ENCODE data around the gene METTL13.
"Not testable (repeated sequence)": the region's sequence is repeated elsewhere in the genome, so short reads cannot be mapped to it uniquely, and the experiment has no call there.

METTL13 gene

GRCh38 chr1:171769171-171769570, 12.3 kb upstream of the METTL13 start:
- DNase-seq (ENCODE audit: low read depth in 3 of 3, low spot score in 1 of 3), result no peak

DNA sequence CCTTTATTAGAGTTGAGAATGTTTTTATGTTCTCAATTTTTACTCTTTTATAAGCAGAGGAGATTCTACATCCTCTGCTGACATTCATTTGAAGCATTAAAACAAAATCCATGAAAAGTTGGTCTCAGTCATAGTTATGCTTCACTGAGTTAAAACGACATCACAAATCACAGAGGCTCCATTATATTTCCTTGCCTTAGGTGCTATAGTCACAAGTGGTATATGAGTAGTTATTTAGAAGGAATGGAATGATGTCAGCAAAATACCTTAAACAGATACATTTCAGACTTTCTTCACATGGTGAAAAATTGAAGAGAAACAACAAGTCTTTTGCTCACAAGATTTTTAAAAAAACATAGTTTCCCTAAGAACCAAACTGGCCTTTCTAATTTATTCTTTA, 11.7 kb upstream of the METTL13 start:
- no peak for DNase-seq (ENCODE audit: low read depth in 3 of 3, low spot score in 1 of 3)

GRCh38 chr1:171772312-171772711, 9.1 kb upstream of the METTL13 start:
- DNase-seq (ENCODE audit: low read depth in 3 of 3, low spot score in 1 of 3), result no peak

DNA sequence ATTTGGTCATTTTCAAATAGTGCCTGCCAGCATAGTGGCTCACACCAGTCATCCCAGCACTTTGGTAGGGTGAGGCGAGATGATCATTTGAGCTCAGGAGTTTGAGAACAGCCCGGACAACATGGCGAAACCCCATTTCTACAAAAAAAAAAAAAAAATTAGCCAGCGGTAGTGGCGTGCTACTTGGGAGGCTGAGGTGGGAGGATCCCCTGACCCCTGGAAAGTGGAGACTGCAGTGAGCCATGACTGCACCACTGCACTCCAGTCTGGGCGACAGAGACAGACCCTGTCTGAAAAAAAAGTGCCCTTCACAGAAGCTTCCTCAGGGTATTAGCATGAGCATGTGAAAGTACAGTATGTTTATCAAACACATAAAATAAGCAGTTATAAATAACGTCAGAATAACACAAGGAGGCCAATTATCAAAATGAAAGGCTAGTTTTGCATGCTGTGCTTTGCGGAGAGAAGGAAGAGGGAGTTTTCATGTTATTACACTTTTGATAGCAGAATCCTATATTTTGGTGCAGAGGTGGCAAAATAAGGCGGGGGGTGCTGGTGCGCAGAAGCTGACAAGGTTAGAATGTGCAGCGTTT, 781 bp upstream of the METTL13 start:
- DNase-seq (ENCODE audit: low read depth in 3 of 3, low spot score in 1 of 3), result no peak

GRCh38 chr1:171783816-171784530, 2.5 kb downstream of the METTL13 start:
- no peak for DNase-seq (ENCODE audit: low read depth in 3 of 3, low spot score in 1 of 3)

DNA sequence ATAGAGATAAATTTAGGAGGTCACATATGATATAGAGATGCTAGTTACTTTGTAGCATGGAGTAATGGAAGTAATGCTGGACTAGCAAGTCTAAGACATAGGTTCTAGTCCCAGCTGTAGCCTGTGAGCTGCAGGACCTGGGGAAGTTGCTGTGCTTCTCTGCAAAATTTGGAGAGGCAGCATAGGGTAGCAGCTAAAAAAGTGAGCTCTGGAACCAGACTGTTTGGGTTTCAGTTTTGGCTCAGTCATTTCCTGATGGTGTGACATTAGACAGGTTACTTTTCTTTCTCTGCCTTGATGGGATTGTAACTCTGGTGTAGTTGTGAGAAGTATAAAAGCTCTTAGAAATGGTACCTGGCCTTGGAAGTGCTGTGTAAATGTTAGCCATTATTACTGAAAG, 3.3 kb downstream of the METTL13 start:
- no peak for DNase-seq (ENCODE audit: low read depth in 3 of 3, low spot score in 1 of 3)

DNA sequence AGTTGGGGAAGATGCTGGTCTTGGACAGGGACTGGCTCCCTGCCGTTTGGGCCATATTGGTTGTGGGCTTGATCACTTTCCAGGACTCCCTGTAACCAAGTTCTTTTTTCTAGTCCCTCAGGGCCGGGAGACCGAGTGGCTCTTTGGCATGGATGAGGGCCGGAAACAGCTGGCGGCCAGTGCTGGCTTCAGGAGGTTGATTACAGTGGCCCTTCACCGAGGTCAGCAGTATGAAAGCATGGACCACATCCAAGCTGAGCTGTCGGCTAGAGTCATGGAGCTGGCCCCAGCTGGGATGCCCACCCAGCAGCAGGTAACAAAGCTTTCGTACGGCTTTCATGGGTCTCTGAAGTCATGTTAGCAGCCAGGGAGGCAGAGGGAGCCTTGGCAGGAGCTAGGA, 4.3 kb downstream of the METTL13 start:
- no peak for DNase-seq (ENCODE audit: low read depth in 3 of 3, low spot score in 1 of 3)

GRCh38 chr1:171786534-171786933, 5.1 kb downstream of the METTL13 start:
- DNase-seq (ENCODE audit: low read depth in 3 of 3, low spot score in 1 of 3), result no peak

- no peak for DNase-seq (ENCODE audit: low read depth in 3 of 3, low spot score in 1 of 3)
Measured at GRCh38 chr1:171787686-171788480, 6.4 kb downstream of the METTL13 start.

- no peak for DNase-seq (ENCODE audit: low read depth in 3 of 3, low spot score in 1 of 3)
Measured at GRCh38 chr1:171788696-171789095, 7.2 kb downstream of the METTL13 start.

- DNase-seq (ENCODE audit: low read depth in 3 of 3, low spot score in 1 of 3), result no peak
Measured at GRCh38 chr1:171790318-171790717, 8.9 kb downstream of the METTL13 start.

DNA sequence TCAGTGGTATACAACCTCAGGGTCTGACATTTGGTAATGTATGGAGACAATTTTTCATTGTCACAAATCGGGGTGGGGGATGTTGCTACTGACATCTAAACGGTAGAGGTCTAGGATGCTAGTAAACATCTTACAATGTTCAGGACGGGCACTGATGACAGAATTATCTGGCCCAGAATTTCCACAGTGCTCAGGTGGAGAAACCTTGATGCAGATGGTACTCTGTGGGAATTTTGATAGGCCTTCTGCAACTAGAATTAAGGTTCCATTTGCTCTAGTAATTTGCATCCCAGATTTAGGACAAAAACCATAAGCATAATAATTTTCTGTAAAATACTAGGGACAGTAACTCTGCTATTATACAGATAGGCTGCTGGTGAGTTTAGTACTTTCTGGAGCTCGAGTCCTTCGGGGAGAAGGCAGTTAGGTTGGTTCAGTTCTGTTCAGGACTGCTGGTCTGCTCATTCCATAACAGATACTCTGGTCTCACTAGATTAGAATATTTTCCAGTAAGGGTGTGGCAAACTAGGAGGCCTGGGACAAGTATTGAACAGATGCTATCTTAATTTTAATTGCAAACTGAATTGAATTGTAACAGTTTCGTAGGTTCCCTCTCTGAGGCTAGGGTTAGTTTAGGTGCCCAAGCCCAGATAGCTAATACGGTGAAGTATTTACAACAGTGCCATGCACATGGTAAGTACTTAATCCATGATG, 11.4 kb downstream of the METTL13 start:
- DNase-seq (ENCODE audit: low read depth in 3 of 3, low spot score in 1 of 3), result no peak

DNA sequence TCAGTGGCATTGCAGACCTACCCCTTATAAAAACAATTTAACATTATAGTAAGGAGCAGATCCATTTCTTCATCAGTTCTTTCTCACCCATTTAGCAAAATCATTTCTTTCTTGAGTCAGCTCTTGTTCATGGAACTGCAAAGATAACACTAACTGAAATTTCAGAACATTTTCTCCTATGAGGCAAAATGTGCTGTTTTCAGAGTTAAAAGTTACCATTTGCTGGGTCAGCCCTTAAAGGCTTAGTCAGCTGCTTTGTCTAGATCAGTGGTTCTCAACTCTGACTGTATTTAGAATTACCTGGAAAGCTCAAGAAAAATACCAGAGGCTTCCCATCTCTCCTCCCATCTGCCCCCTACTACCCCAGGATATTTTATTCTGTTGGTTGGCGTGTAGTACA, 12.2 kb downstream of the METTL13 start:
- DNase-seq (ENCODE audit: low read depth in 3 of 3, low spot score in 1 of 3), result no peak

DNA sequence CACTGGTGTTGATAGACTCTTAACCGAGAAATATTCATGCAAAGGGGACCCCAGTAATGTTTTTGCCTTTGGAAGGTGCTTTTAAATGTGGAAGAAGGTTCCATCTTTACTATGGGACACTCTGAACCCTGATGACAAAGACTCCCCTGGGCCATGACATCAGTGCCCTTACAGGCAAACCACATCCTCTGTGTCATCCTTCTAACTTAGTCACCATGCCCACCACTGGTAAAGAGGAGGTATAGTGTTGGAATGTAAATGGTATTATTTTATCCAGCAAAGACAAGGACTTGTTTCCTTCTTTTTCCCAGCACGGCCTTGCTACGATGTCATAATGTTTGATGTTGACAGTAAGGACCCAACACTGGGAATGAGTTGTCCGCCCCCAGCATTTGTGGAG, 12.6 kb downstream of the METTL13 start:
- peak in 2 of 3 donors; percentile 9 to 18 for DNase-seq (ENCODE audit: low read depth in 3 of 3, low spot score in 1 of 3)

DNA sequence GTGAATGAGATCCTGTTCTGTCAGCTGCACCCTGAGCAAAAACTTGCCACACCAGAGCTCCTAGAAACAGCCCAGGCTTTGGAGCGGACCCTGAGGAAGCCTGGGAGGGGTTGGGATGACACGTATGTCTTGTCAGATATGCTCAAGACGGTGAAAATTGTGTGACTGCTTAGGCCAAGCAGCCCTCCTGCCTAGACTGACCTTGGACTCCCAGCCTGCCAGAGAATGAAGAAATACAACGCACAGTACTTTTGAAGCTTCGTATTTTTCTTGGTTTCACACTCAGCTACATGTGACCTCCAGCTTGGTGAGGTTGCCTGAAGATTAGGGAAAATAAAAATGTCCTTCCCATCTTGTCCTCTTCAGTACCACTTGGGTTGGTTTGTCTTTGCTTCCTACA, 15.1 kb downstream of the METTL13 start:
- DNase-seq (ENCODE audit: low read depth in 3 of 3, low spot score in 1 of 3), result no peak

- no peak for DNase-seq (ENCODE audit: low read depth in 3 of 3, low spot score in 1 of 3)
Measured at GRCh38 chr1:171798311-171798710, 16.9 kb downstream of the METTL13 start.

- DNase-seq (ENCODE audit: low read depth in 3 of 3, low spot score in 1 of 3), result no peak
Measured at GRCh38 chr1:171798765-171799164, 17.3 kb downstream of the METTL13 start.

DNA sequence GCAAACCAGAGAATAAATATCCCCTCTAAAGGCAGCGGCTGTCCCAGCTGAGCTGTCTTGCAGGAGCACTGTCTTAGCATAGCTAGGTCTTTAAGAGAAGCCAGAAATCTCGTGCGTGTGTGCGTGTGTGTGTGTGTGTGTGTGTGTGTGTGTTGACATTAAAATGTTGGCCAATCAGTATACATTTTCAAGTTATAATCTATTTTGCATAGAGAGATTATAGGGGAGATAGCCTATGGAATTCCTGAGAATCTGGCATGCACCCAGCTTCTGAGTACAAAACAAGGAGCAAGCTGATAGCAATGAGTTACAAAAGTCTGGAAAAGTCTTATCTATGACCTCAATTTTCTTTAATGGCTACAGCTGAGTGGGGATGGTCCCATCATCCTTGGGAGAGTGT, 17.7 kb downstream of the METTL13 start:
- no peak for DNase-seq (ENCODE audit: low read depth in 3 of 3, low spot score in 1 of 3)

- not testable (repeated sequence) for DNase-seq (ENCODE audit: low read depth in 3 of 3, low spot score in 1 of 3)
Measured at GRCh38 chr1:171799698-171800097, 18.2 kb downstream of the METTL13 start.

- DNase-seq (ENCODE audit: low read depth in 3 of 3, low spot score in 1 of 3), result no peak
Measured at GRCh38 chr1:171800342-171800741, 18.9 kb downstream of the METTL13 start.

GRCh38 chr1:171800851-171801250, 19.4 kb downstream of the METTL13 start:
- no peak for DNase-seq (ENCODE audit: low read depth in 3 of 3, low spot score in 1 of 3)

- no peak for DNase-seq (ENCODE audit: low read depth in 3 of 3, low spot score in 1 of 3)
Measured at GRCh38 chr1:171801487-171801891, 20.0 kb downstream of the METTL13 start.

Measured in stimulated activated CD4-positive, alpha-beta T cell treated with anti-CD3 and anti-CD28 coated beads, TNF-alpha, amount 100 ng/mL, for 1 hour (primary cell).